NCI-H1105 (cell line): ENCODE results near the gene RFXANK.

ENCODE experiments used
- DNase-seq: peaks from one replicate; lab custom pipeline; 2025; lab: John Stamatoyannopoulos, UW

RFXANK gene

GRCh38 chr19:19232261-19232721, 40.2 kb downstream of the RFXANK start:
- no peak for DNase-seq

DNA sequence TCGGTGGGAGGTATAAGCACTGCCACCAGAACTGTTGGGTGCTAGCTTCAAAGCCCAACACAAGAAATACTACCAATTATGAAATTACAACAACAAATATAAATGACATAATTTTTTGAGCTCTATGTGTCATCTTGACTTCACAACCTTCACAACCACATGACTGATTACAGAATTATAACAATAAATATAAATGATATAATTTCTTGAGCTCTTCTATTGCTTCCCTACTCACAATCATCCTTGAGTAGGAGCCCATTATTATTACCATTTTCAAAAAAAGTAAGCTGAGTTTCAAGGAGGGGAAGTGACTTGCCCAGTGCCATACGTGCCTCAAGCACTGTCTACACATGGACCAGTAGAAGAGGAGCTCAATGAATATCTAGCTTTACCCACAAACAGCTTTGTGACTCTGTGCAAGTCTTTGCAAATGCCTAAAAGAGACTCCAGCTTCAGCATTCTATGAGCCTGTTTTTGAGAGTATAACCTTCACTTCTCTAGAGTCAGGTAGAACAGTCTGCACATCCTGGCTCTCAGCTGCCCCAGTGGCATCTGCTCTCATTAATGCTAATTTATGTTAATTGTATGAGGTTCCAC, 42.3 kb downstream of the RFXANK start:
- no peak for DNase-seq

DNA sequence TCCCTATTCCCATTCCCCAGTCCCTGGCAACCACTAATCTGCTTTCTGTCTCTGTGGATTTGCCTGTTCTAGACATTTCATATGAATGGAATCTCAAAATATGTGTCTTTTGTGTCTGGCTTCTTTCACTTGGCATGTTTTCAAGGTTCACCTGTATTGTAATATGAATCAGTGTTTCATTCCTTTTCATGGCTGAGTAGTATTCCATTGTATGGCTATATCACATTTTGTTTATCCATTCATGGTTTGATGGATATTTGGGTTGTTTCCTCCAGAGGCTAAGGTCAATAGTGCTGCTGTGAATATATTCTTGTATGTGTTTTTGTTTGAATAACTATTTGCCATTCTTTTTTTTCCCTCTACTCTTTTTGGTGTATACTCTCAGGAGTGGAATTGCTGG, 44.1 kb downstream of the RFXANK start:
- DNase-seq: no peak

- no peak for DNase-seq
These were observed 46.3 kb downstream of the RFXANK start for GRCh38 chr19:19238126-19238894.

DNA sequence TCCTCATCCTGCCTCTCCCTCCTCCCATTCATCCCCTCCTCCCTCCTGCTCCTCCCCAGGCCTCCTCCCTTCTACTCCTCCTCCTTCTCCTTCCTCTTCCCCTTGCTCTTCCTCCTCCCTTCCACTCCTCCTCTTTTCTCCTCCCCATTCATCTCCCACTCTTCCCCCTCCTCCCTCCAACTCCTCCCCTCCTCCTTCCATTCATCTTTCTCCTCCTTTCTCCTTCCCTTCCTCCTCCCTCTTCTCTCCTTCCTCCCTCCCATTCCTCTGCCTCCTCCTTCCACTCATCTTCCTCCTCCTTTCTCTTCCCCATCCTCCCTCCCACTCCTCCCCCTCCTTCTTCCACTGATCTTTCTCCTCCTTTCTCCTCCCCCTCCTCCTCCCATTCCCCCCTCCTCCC, 47.6 kb downstream of the RFXANK start:
- no peak for DNase-seq

- no peak for DNase-seq
These were observed 48.4 kb downstream of the RFXANK start for GRCh38 chr19:19240476-19240875.

GRCh38 chr19:19250196-19250801, 58.2 kb downstream of the RFXANK start:
- no peak for DNase-seq
